HCT116 (cell line): Measurements from ENCODE around the gene C5orf46. TPM values are rescaled to one million over a fixed set of nuclear protein-coding genes. Genes with fewer than 3 reads are reported as not detected.

Experiments used
- ATAC-seq: fragments of 200-7000 bp; cut with Tn5 transposase; 2 replicates; pipeline ENCODE4 v1.9.1; 2020; ENCODE audit warnings: mild to moderate bottlenecking, moderate library complexity
- BruUV-seq: library from RNA; stranded (reverse); fragments of 400-500 nt; replicated peaks from 2 replicates; lab custom pipeline; 2021; lab: Mats Ljungman, UMichigan
- CTCF ChIA-PET: fragments of 300-600 bp; sonication (Branson Sonifier 250); formaldehyde crosslinking; loops from one replicate; lab custom pipeline; 2021; ENCODE audit warnings: antibody characterized with exemption; lab: Charles Lee
- POLR2A ChIA-PET: fragments of 300-600, 350-600 bp; sonication (Branson Sonifier 250); formaldehyde crosslinking; loops from one replicate; lab custom pipeline; 2021; ENCODE audit warnings: antibody characterized with exemption; lab: Charles Lee
- RAD21 ChIA-PET, 2 experiments: fragments of 300-600 bp; sonication (Branson Sonifier 250); formaldehyde crosslinking; loops; one replicate each; lab custom pipeline; 2023; ENCODE audit warnings: low total read pairs in 2 of 2; ENCODE audit not compliant: uncharacterized antibody in 2 of 2, unreplicated experiment in 2 of 2, low non-redundant PET in 1 of 2; lab: Charles Lee
- DNase-seq: peaks from one replicate; pipeline ENCODE4 v3.0.0-alpha.2; 2010; ENCODE audit warnings: low read depth, low spot score
- H2AFZ ChIP-seq: fragments of 200-600 bp; shearing (Covaris generic), sonication (generic); 2 replicates; pipeline ENCODE4 v1.6.1; 2017; ENCODE audit warnings: low read depth, mixed run types, mixed read lengths, antibody characterized with exemption, low read length; ENCODE audit not compliant: poor library complexity, severe bottlenecking
- H3K27ac ChIP-seq: 2 replicates; pipeline ENCODE4 v1.5.1; 2012; ENCODE audit warnings: low read depth, low read length
- H3K27me3 ChIP-seq: fragments of 200-600 bp; sonication (generic); 2 replicates; pipeline ENCODE4 v1.6.1; 2016; ENCODE audit warnings: mixed run types, low read length, mixed read lengths; ENCODE audit not compliant: insufficient read depth
- H3K36me3 ChIP-seq, 2 experiments: fragments of 200-500 bp in 1 of 2; fragments of 200-600 bp in 1 of 2; sonication (Bioruptor generic) in 1 of 2; sonication (generic) in 1 of 2; 2 replicates each; pipeline versions ENCODE4 v1.5.1 to v1.6.1; 2014 to 2016; ENCODE audit warnings: low read length in 2 of 2, inconsistent platforms in 1 of 2, mixed read lengths in 1 of 2, mixed run types in 1 of 2; ENCODE audit not compliant: insufficient read depth in 2 of 2, control insufficient read depth in 1 of 2
- H3K4me1 ChIP-seq, 2 experiments: fragments of 200-600 bp in 1 of 2; sonication (generic) in 1 of 2; 2 replicates each; pipeline versions ENCODE4 v1.5.1 to v1.6.1; 2012 to 2017; ENCODE audit warnings: low read length in 2 of 2, inconsistent platforms in 1 of 2, mild to moderate bottlenecking in 1 of 2, mixed read lengths in 1 of 2, mixed run types in 1 of 2, moderate library complexity in 1 of 2; ENCODE audit not compliant: insufficient read depth in 2 of 2, control insufficient read depth in 1 of 2
- H3K4me2 ChIP-seq: fragments of 200-600 bp; sonication (generic); 2 replicates; pipeline ENCODE4 v1.6.1; 2017; ENCODE audit warnings: mixed run types, low read length, mixed read lengths
- H3K4me3 ChIP-seq, 2 experiments: fragments of 200-600 bp in 1 of 2; sonication (generic) in 1 of 2; replicated peaks in 1 of 2; 2 replicates each; pipeline ENCODE4 v1.5.1; 2011 to 2016; ENCODE audit warnings: low read length in 2 of 2, control low read depth in 1 of 2, low read depth in 1 of 2, mild to moderate bottlenecking in 1 of 2, mixed read lengths in 1 of 2, mixed run types in 1 of 2
- H3K79me2 ChIP-seq: fragments of 200-600 bp; sonication (generic); 2 replicates; pipeline ENCODE4 v1.6.1; 2017; ENCODE audit warnings: mild to moderate bottlenecking, mixed run types, low read length, moderate library complexity, mixed read lengths; ENCODE audit not compliant: insufficient read depth
- H3K9ac ChIP-seq: fragments of 200-600 bp; sonication (generic); 2 replicates; pipeline ENCODE4 v1.6.1; 2016; ENCODE audit warnings: low read length, mixed read lengths
- H3K9me2 ChIP-seq: fragments of 200-600 bp; sonication (generic), shearing (Covaris generic); 2 replicates; pipeline ENCODE4 v1.6.1; 2017; ENCODE audit warnings: mixed run types, mild to moderate bottlenecking, moderate library complexity; ENCODE audit not compliant: insufficient read depth
- H3K9me3 ChIP-seq, 2 experiments: fragments of 200-500 bp in 1 of 2; fragments of 200-600 bp in 1 of 2; sonication (Bioruptor generic) in 1 of 2; sonication (generic) in 1 of 2; 2 replicates each; pipeline ENCODE4 v1.6.1; 2014 to 2017; ENCODE audit warnings: low read length in 2 of 2, mixed read lengths in 2 of 2, inconsistent platforms in 1 of 2, low read depth in 1 of 2, mild to moderate bottlenecking in 1 of 2, mixed run types in 1 of 2, moderate library complexity in 1 of 2; ENCODE audit not compliant: control insufficient read depth in 1 of 2, insufficient read depth in 1 of 2
- H4K20me1 ChIP-seq: fragments of 200-600 bp; sonication (generic), shearing (Covaris generic); 2 replicates; pipeline ENCODE4 v1.6.1; 2017; ENCODE audit warnings: mixed run types, mild to moderate bottlenecking, moderate library complexity; ENCODE audit not compliant: insufficient read depth
- ATF3 ChIP-seq: IDR thresholded peaks from 2 replicates; pipeline ENCODE4 v1.6.1; 2012
- CBX3 ChIP-seq: IDR thresholded peaks from 2 replicates; pipeline ENCODE4 v1.6.1; 2012; ENCODE audit warnings: low read depth
- CEBPB ChIP-seq: IDR thresholded peaks from 2 replicates; pipeline ENCODE4 v1.6.1; 2012; ENCODE audit warnings: low read depth
- EGR1 ChIP-seq: IDR thresholded peaks from 2 replicates; pipeline ENCODE4 v1.6.1; 2012; ENCODE audit warnings: low read depth
- EZH2phosphoT487 ChIP-seq: fragments of 200-600 bp; IDR thresholded peaks from 2 replicates; pipeline ENCODE4 v1.6.1; 2018; ENCODE audit warnings: antibody characterized with exemption, borderline replicate concordance
- JUND ChIP-seq: IDR thresholded peaks from 2 replicates; pipeline ENCODE4 v1.6.1; 2012
- MAX ChIP-seq: IDR thresholded peaks from 2 replicates; pipeline ENCODE4 v1.6.1; 2012
- POLR2AphosphoS5 ChIP-seq: IDR thresholded peaks from 2 replicates; pipeline ENCODE4 v1.6.1; 2011; ENCODE audit warnings: mild to moderate bottlenecking, low read depth, low read length, moderate library complexity
- REST ChIP-seq: IDR thresholded peaks from 2 replicates; pipeline ENCODE4 v1.6.1; 2012; ENCODE audit warnings: low read depth
- SP1 ChIP-seq: IDR thresholded peaks from 2 replicates; pipeline ENCODE4 v1.6.1; 2012; ENCODE audit warnings: low read depth
- ZBTB33 ChIP-seq: IDR thresholded peaks from 2 replicates; pipeline ENCODE4 v1.6.1; 2011; ENCODE audit warnings: mild to moderate bottlenecking, low read length, moderate library complexity; ENCODE audit not compliant: insufficient replicate concordance; ENCODE audit errors: extremely low read depth
- intact Hi-C: fragments of 100-400 bp; cut with micrococcal nuclease; formaldehyde crosslinking; loops from 2 replicates; pipeline ENCODE4 v1.10.0; 2022
- total RNA-seq: library from RNA; stranded (reverse); gene quantifications from one replicate; pipeline ENCODE4 v1.2.1, GENCODE V29; 2021; ENCODE audit not compliant: unreplicated experiment

The C5orf46 gene
- total RNA-seq, 1 experiment from 2014 or later = not detected

GRCh38 chr5:147878066-147878759 lies 28.1 kb downstream of the C5orf46 start, which contains the start of gene SCGB3A2 (continued):
- TF ChIP-seq REST (no peak), CEBPB (no peak), SP1 (no peak), EZH2phosphoT487 (no peak), JUND (no peak), MAX (no peak)

GRCh38 chr5:147876626-147877025 lies 29.7 kb downstream of the C5orf46 start:
- Histone ChIP-seq H3K4me3 (no peak overlapping the region), H3K9me2 (no peaks in the 10 kb centered on the region), H3K9ac (no peak overlapping the region), H3K27me3 (0 out of 2 replicates have a peak, but pooled peaks cover 12% of the 10 kb centered on the region), H3K4me1 (no peaks in the 10 kb centered on the region), H3K9me3 (no peaks in the 10 kb centered on the region), H4K20me1 (no peaks in the 10 kb centered on the region), H3K79me2 (no peaks in the 10 kb centered on the region), H3K27ac (no peak overlapping the region), H3K4me2 (no peak overlapping the region), H3K36me3 (no peaks in the 10 kb centered on the region), H2AFZ (no peak overlapping the region)
- BruUV-seq = no TSS peak
- no peak for TF ChIP-seq CBX3
- no peak for TF ChIP-seq POLR2AphosphoS5
- TF ChIP-seq ATF3 = no peak
- no peak for TF ChIP-seq EGR1
- no peak for TF ChIP-seq ZBTB33
- ATAC-seq (no peak), DNase-seq (no peak)
- CTCF ChIA-PET = no interaction called here
- intact Hi-C loops = no loop called here
- RAD21 ChIA-PET = no interaction called here
- POLR2A ChIA-PET = no interaction called here
